ENCODE results near the gene TSHZ2. TPM values are rescaled to one million over a fixed set of nuclear protein-coding genes. Genes with fewer than 3 reads are reported as not detected.

Gene TSHZ2
- total and polyA plus RNA-seq, 9 of the 15 experiments (the other 6 are each of a cell fraction or from before 2014, with no cell fraction given): 0.03 to 0.20 (median 0.05) TPM; not detected in 4

- TF ChIP-seq NKRF (IDR thresholded peaks at IDR 0.05; ENCODE audit: borderline replicate concordance) (no peak), ZKSCAN1 (IDR thresholded peaks at IDR 0.05; ENCODE audit: low read depth, low read length) (no peak), RAD21 (CRISPR knock-in tag; conservative IDR thresholded peaks at IDR 0.05 in 1 of 2, IDR thresholded peaks at IDR 0.05 in 1 of 2) (peak in 1 of 2 experiments; percentile 41; a peak in 2 of 4 replicates)
Observed at GRCh38 chr20:53291548-53291947, 319.4 kb downstream of the TSHZ2 start (continued).

- Histone ChIP-seq H3K9me1 (ENCODE audit: control insufficient read depth, insufficient read depth, low read length) (no peaks in the 10 kb centered on the region), H2AFZ (ENCODE audit: low read depth, low read length) (no peak overlapping the region), H3K9me3 (replicated peaks; ENCODE audit: control insufficient read depth, insufficient read depth, low read depth, low read length) (no peaks in the 10 kb centered on the region), H3K4me2 (ENCODE audit: insufficient read depth, low read length) (no peak overlapping the region), H3K27ac (ENCODE audit: extremely low read depth, low read depth, low read length) (no peak overlapping the region), H3K9ac (ENCODE audit: insufficient read depth in 1 of 2, low read depth in 2 of 2, low read length in 2 of 2) (no peak overlapping the region), H3K4me3 (no peak overlapping the region), H3K27me3 (ENCODE audit: control insufficient read depth in 2 of 2, insufficient read depth in 2 of 2, low read length in 2 of 2) (no peaks in the 10 kb centered on the region), H4K20me1 (replicated peaks; ENCODE audit: control insufficient read depth, insufficient read depth, low read length) (no peaks in the 10 kb centered on the region), H3K4me1 (replicated peaks in 1 of 2; ENCODE audit: control insufficient read depth in 2 of 2, insufficient read depth in 2 of 2, low read length in 2 of 2) (peaks cover 0 to 30% of the 10 kb centered on the region in 2 experiments; a peak in 2 of 5 replicates), H3K79me2 (ENCODE audit: control insufficient read depth, insufficient read depth, low read length) (no peaks in the 10 kb centered on the region), H3K36me3 (ENCODE audit: control insufficient read depth, insufficient read depth, low read length) (no peaks in the 10 kb centered on the region)
- intact Hi-C loops (cut with micrococcal nuclease) (no loop called here), in situ Hi-C loops (cut with MboI) (no loop called here)
- TF ChIP-seq FOXP1 (CRISPR knock-in tag; IDR thresholded peaks at IDR 0.05): no peak
- no peak for TF ChIP-seq ZNF263 (CRISPR knock-in tag; IDR thresholded peaks at IDR 0.05; ENCODE audit: borderline replicate concordance)
- TF ChIP-seq ZNF174 (CRISPR knock-in tag; IDR thresholded peaks at IDR 0.05): no peak
- TF ChIP-seq TAF9B (IDR thresholded peaks at IDR 0.05; ENCODE audit: partially characterized antibody): no peak
- TF ChIP-seq MYC (IDR thresholded peaks at IDR 0.05; ENCODE audit: low read depth, low read length): no peak
- no peak for TF ChIP-seq MYC (CRISPR knock-in tag; IDR thresholded peaks at IDR 0.05; ENCODE audit: borderline replicate concordance, low read depth)
- peak; percentile 22 for TF ChIP-seq RBM25 (IDR thresholded peaks at IDR 0.05; ENCODE audit: low read depth, low read length, severe bottlenecking)
- no peak for TF ChIP-seq MCM7 (IDR thresholded peaks at IDR 0.05)
- TF ChIP-seq ELF4 (CRISPR knock-in tag; IDR thresholded peaks at IDR 0.05): no peak
- TF ChIP-seq, protein P1, sequence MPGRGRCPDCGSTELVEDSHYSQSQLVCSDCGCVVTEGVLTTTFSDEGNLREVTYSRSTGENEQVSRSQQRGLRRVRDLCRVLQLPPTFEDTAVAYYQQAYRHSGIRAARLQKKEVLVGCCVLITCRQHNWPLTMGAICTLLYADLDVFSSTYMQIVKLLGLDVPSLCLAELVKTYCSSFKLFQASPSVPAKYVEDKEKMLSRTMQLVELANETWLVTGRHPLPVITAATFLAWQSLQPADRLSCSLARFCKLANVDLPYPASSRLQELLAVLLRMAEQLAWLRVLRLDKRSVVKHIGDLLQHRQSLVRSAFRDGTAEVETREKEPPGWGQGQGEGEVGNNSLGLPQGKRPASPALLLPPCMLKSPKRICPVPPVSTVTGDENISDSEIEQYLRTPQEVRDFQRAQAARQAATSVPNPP (IDR thresholded peaks at IDR 0.05; ENCODE audit: borderline replicate concordance, insufficient read depth, insufficient read length): no peak
- TF ChIP-seq LEF1 (IDR thresholded peaks at IDR 0.05): no peak
- no peak for TF ChIP-seq ZBED1 (IDR thresholded peaks at IDR 0.05)
- TF ChIP-seq BCOR (IDR thresholded peaks at IDR 0.05): peak; percentile 24; the same call in 1 of the 2 replicates
- TF ChIP-seq YY1 (IDR thresholded peaks at IDR 0.05; ENCODE audit: borderline replicate concordance in 1 of 3, control insufficient read depth in 1 of 3, extremely low read depth in 1 of 3, insufficient read depth in 3 of 3, insufficient read length in 1 of 3, insufficient replicate concordance in 2 of 3, low read depth in 1 of 3, low read length in 2 of 3): no peak
- TF ChIP-seq ZNF121 (CRISPR knock-in tag; conservative IDR thresholded peaks at IDR 0.05): peak; percentile 97
- no peak for TF ChIP-seq NUFIP1 (IDR thresholded peaks at IDR 0.05; ENCODE audit: partially characterized antibody)
- no peak for TF ChIP-seq ARNT (IDR thresholded peaks at IDR 0.05)
- no peak for FAIRE-seq
- DNase-seq (ENCODE audit: extremely low read depth in 1 of 4, low spot score in 3 of 4): no peak
- POLR2A ChIA-PET: no interaction called here
- no peak for ATAC-seq
- 13% methylated on average over 1 of the region's 1 CpG for WGBS (ENCODE audit: insufficient coverage, low coverage, missing lambda C conversion rate)
- CTCF ChIA-PET (ENCODE audit: low intra/inter-chr PET ratio): no interaction called here
- BruUV-seq (replicated peaks): no TSS peak
Observed at GRCh38 chr20:53292347-53292746, 320.2 kb downstream of the TSHZ2 start.
